Measurements from ENCODE around the gene OR5C1.
A peak's percentile ranks its signal among the peaks of the same experiment; 100 is the strongest.
"Not testable (repeated sequence)": the region's sequence is repeated elsewhere in the genome, so short reads cannot be mapped to it uniquely, and the experiment has no call there.

Gene OR5C1

GRCh38 chr9:122812736-122813135 is 24.0 kb downstream of the OR5C1 start:
- no peak for DNase-seq

GRCh38 chr9:122814545-122814944 is 25.8 kb downstream of the OR5C1 start:
- no peak for DNase-seq

- DNase-seq, result no peak
Observed at GRCh38 chr9:122815544-122815943, 26.8 kb downstream of the OR5C1 start.

- peak; percentile 19 for DNase-seq
Observed at GRCh38 chr9:122816163-122816867, 27.6 kb downstream of the OR5C1 start.

- DNase-seq, result no peak
Observed at GRCh38 chr9:122819326-122819725, 30.6 kb downstream of the OR5C1 start.

- DNase-seq, result no peak
Observed at GRCh38 chr9:122819791-122820489, 31.2 kb downstream of the OR5C1 start.

GRCh38 chr9:122820490-122820845 is 31.7 kb downstream of the OR5C1 start:
- DNase-seq, result no peak

GRCh38 chr9:122821278-122821943 is 32.7 kb downstream of the OR5C1 start:
- DNase-seq, result no peak

GRCh38 chr9:122822056-122822455 is 33.3 kb downstream of the OR5C1 start:
- no peak for DNase-seq

- DNase-seq, result no peak
Observed at GRCh38 chr9:122822938-122823337, 34.2 kb downstream of the OR5C1 start.

GRCh38 chr9:122827761-122828093 is 39.0 kb downstream of the OR5C1 start:
- no peak for DNase-seq

GRCh38 chr9:122828965-122829284 is 40.2 kb downstream of the OR5C1 start:
- not testable (repeated sequence) for DNase-seq

- no peak for DNase-seq
Observed at GRCh38 chr9:122832194-122832593, 43.5 kb downstream of the OR5C1 start.

GRCh38 chr9:122835313-122835731 is 46.6 kb downstream of the OR5C1 start:
- DNase-seq, result no peak

GRCh38 chr9:122837266-122837850 is 48.6 kb downstream of the OR5C1 start:
- no peak for DNase-seq

GRCh38 chr9:122838441-122838840 is 49.7 kb downstream of the OR5C1 start:
- not testable (repeated sequence) for DNase-seq

Measured in stimulated activated naive CD4-positive, alpha-beta T cell treated with Interleukin-2 at 50 U/mL for 16 hours (primary cell).